Duodenal mucosa (tissue), 2 donors: ENCODE measurements around the gene PI16.

Experiments used
- H3K27ac ChIP-seq: one replicate; pipeline ENCODE4 v1.7.0; 2013; ENCODE audit warnings: low read depth, low read length
- H3K27me3 ChIP-seq, 2 donors: one replicate each; pipeline ENCODE4 v1.7.0; 2013; ENCODE audit warnings: low read length in 2 of 2, control low read depth in 1 of 2; ENCODE audit not compliant: insufficient read depth in 2 of 2, control insufficient read depth in 1 of 2
- H3K36me3 ChIP-seq, 2 donors: one replicate each; pipeline ENCODE4 v1.7.0; 2013; ENCODE audit warnings: low read length in 2 of 2, control low read depth in 1 of 2; ENCODE audit not compliant: insufficient read depth in 2 of 2, control insufficient read depth in 1 of 2
- H3K4me1 ChIP-seq, 2 donors: one replicate each; pipeline ENCODE4 v1.7.0; 2013; ENCODE audit warnings: low read length in 2 of 2, control low read depth in 1 of 2; ENCODE audit not compliant: insufficient read depth in 2 of 2, control insufficient read depth in 1 of 2
- H3K4me3 ChIP-seq, 2 donors: one replicate each; pipeline ENCODE4 v1.7.0; 2013; ENCODE audit warnings: low read length in 2 of 2, low read depth in 1 of 2
- H3K9ac ChIP-seq, 2 donors: one replicate each; pipeline ENCODE4 v1.7.0; 2013; ENCODE audit warnings: low read length in 2 of 2, low read depth in 1 of 2
- H3K9me3 ChIP-seq, 2 donors: one replicate each; pipeline ENCODE4 v1.7.0; 2013; ENCODE audit warnings: low read length in 2 of 2, control low read depth in 1 of 2; ENCODE audit not compliant: control insufficient read depth in 1 of 2

The PI16 gene

DNA sequence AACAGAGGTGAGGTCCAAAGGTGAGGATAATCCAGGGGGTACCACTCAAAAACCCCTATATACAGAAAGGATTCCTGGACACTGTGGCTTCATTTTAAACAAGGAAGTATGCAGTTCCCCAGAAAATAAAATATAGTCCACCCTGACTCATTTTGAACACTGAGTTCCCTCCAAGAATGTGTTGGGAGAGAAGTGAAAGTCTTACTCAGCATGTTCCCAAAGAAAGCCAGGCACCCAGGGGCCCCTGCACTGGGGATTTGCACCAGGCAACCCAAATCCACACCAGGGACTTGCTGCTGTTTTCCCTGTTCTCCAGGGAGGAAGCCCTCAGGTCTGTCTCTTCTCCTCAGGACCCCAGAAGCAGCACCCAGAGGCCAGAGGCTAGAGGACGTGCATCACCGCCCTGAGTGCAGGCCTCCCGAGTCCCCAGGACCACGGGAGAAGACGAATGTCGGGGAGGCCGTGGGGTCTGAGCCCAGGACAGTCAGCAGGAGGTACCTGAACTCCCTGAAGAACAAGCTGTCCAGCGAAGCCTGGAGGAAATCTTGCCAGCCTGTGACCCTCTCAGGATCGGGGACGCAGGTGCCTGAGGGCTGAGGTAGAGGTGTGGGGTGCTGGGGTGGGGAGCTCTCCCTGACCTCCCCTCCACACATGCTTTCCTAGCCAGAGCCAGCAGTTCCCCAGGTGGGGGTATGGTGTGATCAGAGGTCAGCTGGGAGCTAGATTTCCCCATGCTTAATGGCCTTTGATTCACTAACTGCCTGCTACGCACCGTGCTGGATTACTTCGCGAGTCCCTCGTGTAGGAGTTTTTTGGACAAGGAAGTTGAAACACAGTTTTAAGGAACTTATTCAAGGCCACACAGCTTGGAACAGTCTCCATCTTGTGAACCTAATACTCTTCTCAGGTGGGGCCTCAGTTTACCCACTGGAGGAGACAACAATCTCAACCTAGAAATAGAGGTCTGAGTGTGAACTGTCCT lies 54.2 kb downstream of the PI16 start:
- Histone ChIP-seq H3K36me3 (no peaks in the 10 kb centered on the region), H3K9ac (no peak overlapping the region), H3K4me3 (no peak overlapping the region), H3K27ac (no peak overlapping the region), H3K4me1 (peaks cover 10 to 16% of the 10 kb centered on the region in 2 donors), H3K27me3 (no peaks in the 10 kb centered on the region), H3K9me3 (no peaks in the 10 kb centered on the region)

DNA sequence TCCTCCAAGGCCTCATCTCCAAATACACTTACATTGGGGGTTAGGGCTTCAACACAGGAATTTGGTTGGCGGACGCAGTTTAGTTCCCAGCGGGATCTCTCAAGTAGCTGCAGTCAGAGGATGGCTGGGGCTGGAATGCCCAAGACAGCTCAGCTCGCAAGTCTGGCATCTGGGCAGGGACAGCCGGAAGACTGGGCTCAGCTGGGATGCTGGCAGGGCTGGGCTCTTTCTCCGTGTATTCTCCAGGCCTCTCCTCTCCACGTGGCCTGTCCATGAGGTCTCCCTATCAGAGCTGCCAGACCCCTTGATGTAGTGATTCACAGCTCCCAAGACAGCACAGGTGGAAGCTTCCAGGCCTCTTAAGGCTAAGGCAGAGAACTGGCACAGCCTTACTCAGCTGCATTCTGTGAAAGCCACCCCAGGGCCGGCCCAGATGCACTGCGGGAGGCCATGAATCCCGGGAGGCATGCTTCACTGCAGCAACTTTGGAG lies 55.9 kb downstream of the PI16 start:
- no peak overlapping the region for H3K4me3 ChIP-seq
- H3K27me3 ChIP-seq, result no peaks in the 10 kb centered on the region
- no peak overlapping the region for H3K27ac ChIP-seq
- peaks cover 9 to 12% of the 10 kb centered on the region in 2 donors for H3K4me1 ChIP-seq
- H3K9me3 ChIP-seq, result no peaks in the 10 kb centered on the region
- H3K36me3 ChIP-seq, result peaks cover 0 to 3% of the 10 kb centered on the region in 2 donors
- H3K9ac ChIP-seq, result no peak overlapping the region

DNA sequence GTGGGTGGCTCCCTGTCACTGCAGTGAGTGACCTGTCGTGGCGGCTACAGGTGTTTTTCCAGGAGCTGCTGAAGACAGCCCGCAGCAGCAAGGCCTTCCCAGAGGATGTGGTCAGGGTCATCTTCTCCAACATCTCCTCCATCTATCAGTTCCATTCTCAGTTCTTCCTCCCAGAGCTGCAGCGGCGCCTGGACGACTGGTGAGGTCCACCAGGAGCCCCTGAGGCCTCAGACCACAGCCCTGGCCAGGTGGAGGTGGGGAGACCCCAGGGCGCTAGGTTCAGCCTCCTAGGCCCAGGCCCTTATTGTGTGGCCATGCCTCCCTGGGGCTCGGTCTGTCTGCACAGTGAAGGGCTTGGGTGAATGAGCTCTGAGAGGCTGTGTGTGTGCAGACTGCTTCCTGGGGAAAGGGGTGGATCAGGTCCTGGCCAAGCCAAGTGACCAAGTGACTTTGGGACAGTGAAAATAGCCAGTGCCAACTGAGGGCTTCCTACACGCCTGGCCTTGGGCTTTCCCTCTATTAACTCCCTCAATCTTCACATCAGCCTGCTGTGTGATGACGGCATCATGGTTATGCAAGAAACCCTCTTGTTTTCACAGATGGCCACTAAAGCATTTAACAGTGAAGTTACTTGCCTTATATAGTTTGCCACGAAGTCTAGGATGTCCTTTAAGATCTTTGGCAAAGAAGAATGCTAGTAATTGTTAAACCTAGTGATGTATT lies 57.3 kb downstream of the PI16 start:
- H3K4me1 ChIP-seq, result no peaks in the 10 kb centered on the region
- H3K27me3 ChIP-seq, result no peaks in the 10 kb centered on the region
- no peak overlapping the region for H3K9ac ChIP-seq
- H3K9me3 ChIP-seq, result no peaks in the 10 kb centered on the region
- no peak overlapping the region for H3K27ac ChIP-seq
- peaks cover 0 to 3% of the 10 kb centered on the region in 2 donors for H3K36me3 ChIP-seq
- H3K4me3 ChIP-seq, result no peak overlapping the region

DNA sequence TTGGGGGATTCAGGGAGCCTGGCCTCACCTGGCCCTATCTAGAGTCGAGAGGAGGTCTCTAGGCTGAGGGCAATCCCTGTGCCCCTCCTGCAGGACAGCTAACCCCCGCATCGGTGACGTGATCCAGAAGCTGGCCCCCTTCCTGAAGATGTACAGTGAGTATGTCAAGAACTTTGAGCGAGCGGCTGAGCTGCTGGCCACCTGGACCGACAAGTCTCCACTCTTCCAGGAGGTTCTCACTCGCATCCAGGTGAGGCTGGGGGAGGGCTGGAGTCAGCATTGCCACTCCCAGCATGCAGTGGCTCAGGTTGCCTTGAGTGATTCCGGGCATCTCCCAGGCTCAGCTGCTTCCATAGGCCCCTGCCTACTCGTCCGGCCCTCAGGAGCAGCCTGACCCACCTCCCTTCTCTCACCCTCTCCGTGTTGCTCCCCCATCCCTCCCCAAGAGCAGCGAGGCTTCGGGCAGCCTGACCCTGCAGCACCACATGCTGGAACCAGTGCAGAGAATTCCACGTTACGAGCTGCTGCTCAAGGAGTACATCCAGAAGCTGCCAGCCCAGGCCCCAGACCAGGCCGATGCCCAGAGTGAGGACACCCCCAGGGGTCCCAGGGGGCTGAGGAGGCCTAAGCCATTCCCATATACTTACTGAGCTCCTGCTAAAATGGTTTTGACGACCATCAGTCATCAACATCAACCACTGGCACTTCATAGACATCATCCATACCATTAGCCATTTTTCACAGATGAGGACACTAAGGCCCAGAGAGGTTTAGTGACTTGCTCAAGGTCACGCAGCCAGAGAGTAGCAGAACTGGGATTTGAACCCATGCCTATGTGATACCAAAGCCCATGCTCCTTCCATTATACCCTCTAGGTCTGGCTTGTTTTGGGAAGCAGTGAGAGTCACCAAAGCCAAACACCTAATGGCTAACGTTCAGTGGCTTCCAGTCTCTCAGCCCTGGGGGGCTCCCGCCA lies 59.3 kb downstream of the PI16 start:
- Histone ChIP-seq H3K27me3 (no peaks in the 10 kb centered on the region), H3K9me3 (no peaks in the 10 kb centered on the region), H3K4me1 (peaks cover 1 to 10% of the 10 kb centered on the region in 2 donors), H3K9ac (no peak overlapping the region), H3K36me3 (peaks cover 0 to 3% of the 10 kb centered on the region in 2 donors), H3K27ac (no peak overlapping the region), H3K4me3 (no peak overlapping the region)
